Psoas muscle (tissue), 8 donors: ENCODE data around the gene C1QL4. TPM values are rescaled to one million over a fixed set of nuclear protein-coding genes. Genes with fewer than 3 reads are reported as not detected.
A peak's percentile ranks its signal among the peaks of the same experiment; 100 is the strongest.

Experiments
- ATAC-seq, 4 donors: fragments of 200-7000 bp; cut with Tn5 transposase; one replicate each; pipeline ENCODE4 v1.9.1; 2020; ENCODE audit warnings: moderate library complexity in 3 of 4, mild to moderate bottlenecking in 2 of 4
- DNase-seq, 2 donors: peaks; one replicate each; pipeline ENCODE4 v3.0.0-alpha.2; 2020
- H3K27ac ChIP-seq: fragments of 200-600 bp; one replicate; pipeline ENCODE4 v1.8.0; 2022
- H3K27me3 ChIP-seq, 3 donors: fragments of 200-600 bp in 1 of 3; one replicate each; pipeline versions ENCODE4 v1.6.1 to v1.8.0; 2013 to 2022; ENCODE audit warnings: low read length in 2 of 3, mild to moderate bottlenecking in 2 of 3, moderate library complexity in 1 of 3; ENCODE audit not compliant: insufficient read depth in 3 of 3
- H3K36me3 ChIP-seq, 2 donors: fragments of 200-600 bp in 1 of 2; one replicate each; pipeline versions ENCODE4 v1.6.1 to v1.8.0; 2013 to 2022; ENCODE audit warnings: low read depth in 1 of 2, mild to moderate bottlenecking in 1 of 2, moderate library complexity in 1 of 2; ENCODE audit not compliant: insufficient read depth in 1 of 2
- H3K4me1 ChIP-seq: fragments of 200-600 bp; one replicate; pipeline ENCODE4 v1.8.0; 2022
- H3K4me3 ChIP-seq: fragments of 200-600 bp; one replicate; pipeline ENCODE4 v1.8.0; 2022; ENCODE audit warnings: mild to moderate bottlenecking
- H3K9me3 ChIP-seq: fragments of 200-600 bp; one replicate; pipeline ENCODE4 v1.8.0; 2022
- WGBS, 3 donors: extraction: QIAGEN DNeasy Blood & Tissue Kit; methylation state at CpG; one replicate each; pipeline versions ENCODE4 v1.1.6 to v1.1.7; 2013; 5-methylcytosine and 5-hydroxymethylcytosine counted together
- intact Hi-C, 2 donors: fragments of 100-400 bp; cut with DNase I; formaldehyde crosslinking; loops; one replicate each; pipeline versions ENCODE4 v1.11.0 to v1.14.2; 2022
- polyA plus RNA-seq, 3 donors: library from polyadenylated mRNA; stranded (reverse); fragments of 200-250 nt; gene quantifications; one replicate each; pipeline ENCODE4 v1.2.3, GENCODE V29; 2013
- total RNA-seq, 4 donors: library from RNA; stranded (reverse); fragmentation: NEBNext Ultra II Directional in 2 of 4; extraction: Animal tissue kit (Norgen Biotek cat#: 25700) in 2 of 4; gene quantifications; one replicate each; pipeline versions ENCODE4 v1.2.1 to v1.2.4, GENCODE V29; 2021 to 2023
- TF ChIP-seq, protein P1 (sequence below): fragments of 200-600 bp; IDR thresholded peaks from one replicate; pipeline ENCODE4 v1.8.0; 2022; ENCODE audit warnings: antibody characterized with exemption
- donor health status: healthy with polysubstance abuse.
- donor health status: DM: no; HTN: no; CAD: no; lungs with moderate emphysema.
- donor health status: Bipolar disorder and iron deficiency.
- donor health status: healthy.
- donor health status: DM: yes; HTN: yes; CAD: no.
- donor health status: DM: no; HTN: no; CAD: no.
- donor health status: DM: no; HTN: no; CAD: no.
- donor health status: DM: yes; HTN: yes; CAD: no.

C1QL4 gene
- total and polyA plus RNA-seq, 7 donors: not detected

DNA sequence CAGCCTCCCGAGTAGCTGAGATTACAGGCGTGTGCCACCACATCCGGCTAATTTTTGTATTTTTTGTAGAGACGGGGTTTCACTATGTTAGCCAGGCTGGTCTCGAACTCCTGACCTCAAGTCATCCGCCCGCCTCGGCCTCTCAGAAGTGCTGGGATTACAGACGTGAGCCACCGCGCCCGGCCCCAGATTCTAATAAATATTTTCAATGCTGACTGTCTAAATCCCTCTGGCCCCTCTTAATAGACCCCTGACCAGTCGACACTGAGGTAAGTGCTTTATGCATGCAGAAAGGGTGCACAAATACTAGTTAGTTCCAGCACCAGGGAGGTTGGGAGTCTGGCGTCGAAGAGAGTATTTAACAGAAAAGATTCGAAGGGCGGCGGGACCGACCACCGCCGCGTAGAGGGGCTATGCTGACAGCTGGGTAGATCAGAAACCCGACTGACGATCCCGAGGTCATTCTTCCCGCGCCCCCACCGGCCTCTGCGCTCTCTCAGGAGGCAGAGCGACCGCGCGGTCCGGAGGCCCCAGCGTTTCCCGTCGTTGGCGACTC lies 29.2 kb upstream of the C1QL4 start:
- H3K27me3 ChIP-seq: no peaks in the 10 kb centered on the region
- H3K9me3 ChIP-seq: no peaks in the 10 kb centered on the region
- H3K27ac ChIP-seq: peak overlapping the region; percentile 83
- 9 to 23% (median 10%) methylated on average over 28 to 38 of the region's 38 CpGs for WGBS, 3 donors
- ATAC-seq (peak; percentile 33 to 50 (median 40)), DNase-seq (no peak)
- H3K4me3 ChIP-seq: peak overlapping the region; percentile 70
- H3K4me1 ChIP-seq: peaks cover 29% of the 10 kb centered on the region
- TF ChIP-seq, protein P1, sequence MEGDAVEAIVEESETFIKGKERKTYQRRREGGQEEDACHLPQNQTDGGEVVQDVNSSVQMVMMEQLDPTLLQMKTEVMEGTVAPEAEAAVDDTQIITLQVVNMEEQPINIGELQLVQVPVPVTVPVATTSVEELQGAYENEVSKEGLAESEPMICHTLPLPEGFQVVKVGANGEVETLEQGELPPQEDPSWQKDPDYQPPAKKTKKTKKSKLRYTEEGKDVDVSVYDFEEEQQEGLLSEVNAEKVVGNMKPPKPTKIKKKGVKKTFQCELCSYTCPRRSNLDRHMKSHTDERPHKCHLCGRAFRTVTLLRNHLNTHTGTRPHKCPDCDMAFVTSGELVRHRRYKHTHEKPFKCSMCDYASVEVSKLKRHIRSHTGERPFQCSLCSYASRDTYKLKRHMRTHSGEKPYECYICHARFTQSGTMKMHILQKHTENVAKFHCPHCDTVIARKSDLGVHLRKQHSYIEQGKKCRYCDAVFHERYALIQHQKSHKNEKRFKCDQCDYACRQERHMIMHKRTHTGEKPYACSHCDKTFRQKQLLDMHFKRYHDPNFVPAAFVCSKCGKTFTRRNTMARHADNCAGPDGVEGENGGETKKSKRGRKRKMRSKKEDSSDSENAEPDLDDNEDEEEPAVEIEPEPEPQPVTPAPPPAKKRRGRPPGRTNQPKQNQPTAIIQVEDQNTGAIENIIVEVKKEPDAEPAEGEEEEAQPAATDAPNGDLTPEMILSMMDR: no peak
- H3K36me3 ChIP-seq: no peaks in the 10 kb centered on the region
- intact Hi-C loops: no loop called here

DNA sequence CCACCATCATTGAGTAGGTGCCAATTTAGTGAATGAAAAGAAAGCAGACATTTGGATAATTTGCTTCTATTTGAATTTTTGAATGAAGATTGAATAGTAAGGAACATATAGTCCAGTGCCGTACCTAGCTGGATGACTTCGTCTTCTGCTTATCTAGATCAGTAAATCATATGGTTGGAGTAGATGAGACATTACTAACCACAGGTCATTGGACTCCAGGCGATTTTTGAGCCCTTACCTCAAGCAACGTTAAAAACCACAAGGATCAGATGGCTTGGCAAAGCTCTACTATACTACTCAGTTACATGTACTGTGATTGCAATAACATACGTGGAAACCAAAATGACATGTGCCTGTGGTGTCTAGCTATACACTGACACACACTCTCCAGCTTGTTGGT lies 28.6 kb upstream of the C1QL4 start:
- Histone ChIP-seq H3K4me1 (peaks cover 27% of the 10 kb centered on the region), H3K4me3 (no peak overlapping the region), H3K27me3 (no peaks in the 10 kb centered on the region), H3K36me3 (no peaks in the 10 kb centered on the region), H3K9me3 (no peaks in the 10 kb centered on the region), H3K27ac (no peak overlapping the region)
- WGBS, 3 donors: 62 to 78% (median 65%) methylated on average over 5 of the region's 5 CpGs
- no peak for ATAC-seq
- no peak for DNase-seq
- TF ChIP-seq, protein P1: no peak
- intact Hi-C loops: loop anchor here in 1 of 2 donors (1.0 kb wide), 1 partner anchor 201 kb away; no protein-coding TSS in a partner anchor

DNA sequence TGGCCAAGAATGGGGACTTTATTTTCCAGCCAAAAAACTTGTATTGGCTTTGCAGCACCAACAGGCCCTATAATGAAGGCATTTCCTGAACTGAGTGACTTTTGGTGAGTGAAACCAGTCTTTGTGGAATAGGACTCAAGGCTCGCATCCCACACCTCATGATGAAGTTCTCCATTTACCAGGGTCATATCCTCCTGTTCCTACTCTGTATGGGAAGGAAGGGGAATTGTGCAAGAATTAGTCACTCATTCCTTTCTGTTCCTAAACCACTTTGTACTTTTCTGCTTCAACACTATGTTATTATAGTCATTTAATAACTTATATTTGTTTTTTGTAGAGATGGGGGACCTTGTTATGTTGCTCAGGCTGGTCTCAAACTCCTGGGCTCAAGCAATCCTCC lies 28.0 kb upstream of the C1QL4 start:
- no peaks in the 10 kb centered on the region for H3K9me3 ChIP-seq
- ATAC-seq (no peak), DNase-seq (no peak)
- no peak overlapping the region for H3K27ac ChIP-seq
- H3K27me3 ChIP-seq: no peaks in the 10 kb centered on the region
- 80 to 100% (median 90%) methylated on average over 1 of the region's 1 CpG for WGBS, 3 donors
- H3K4me1 ChIP-seq: peaks cover 21% of the 10 kb centered on the region
- TF ChIP-seq, protein P1: no peak
- intact Hi-C loops: loop anchor here in 1 of 2 donors (1.0 kb wide), 1 partner anchor 201 kb away; no protein-coding TSS in a partner anchor
- no peak overlapping the region for H3K4me3 ChIP-seq
- H3K36me3 ChIP-seq: no peaks in the 10 kb centered on the region

DNA sequence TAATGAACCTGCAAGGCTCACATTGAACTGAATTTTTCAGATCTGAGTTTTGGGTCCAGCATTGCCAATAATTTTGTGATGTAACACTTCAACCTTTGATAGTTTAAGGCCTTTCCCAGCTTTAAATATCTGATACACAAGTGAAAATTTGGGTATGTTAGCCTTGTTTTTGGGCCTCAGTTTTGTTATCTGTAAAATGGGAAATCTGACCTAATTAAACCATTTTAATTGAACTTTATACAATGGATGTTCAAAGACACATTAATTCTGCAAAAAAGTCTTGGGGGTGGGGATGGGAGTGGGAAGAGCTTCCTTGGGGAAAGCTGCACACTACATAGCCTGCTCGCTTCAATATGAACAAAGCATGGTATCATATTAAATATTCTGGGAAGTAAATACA lies 25.1 kb upstream of the C1QL4 start:
- ATAC-seq (no peak), DNase-seq (no peak)
- H3K4me3 ChIP-seq: no peak overlapping the region
- no peaks in the 10 kb centered on the region for H3K27me3 ChIP-seq
- peaks cover 7% of the 10 kb centered on the region for H3K4me1 ChIP-seq
- TF ChIP-seq, protein P1: no peak
- no peaks in the 10 kb centered on the region for H3K9me3 ChIP-seq
- 99 to 100% (median 100%) methylated on average over 1 of the region's 1 CpG for WGBS, 3 donors
- no peaks in the 10 kb centered on the region for H3K36me3 ChIP-seq
- no peak overlapping the region for H3K27ac ChIP-seq
- intact Hi-C loops: no loop called here

DNA sequence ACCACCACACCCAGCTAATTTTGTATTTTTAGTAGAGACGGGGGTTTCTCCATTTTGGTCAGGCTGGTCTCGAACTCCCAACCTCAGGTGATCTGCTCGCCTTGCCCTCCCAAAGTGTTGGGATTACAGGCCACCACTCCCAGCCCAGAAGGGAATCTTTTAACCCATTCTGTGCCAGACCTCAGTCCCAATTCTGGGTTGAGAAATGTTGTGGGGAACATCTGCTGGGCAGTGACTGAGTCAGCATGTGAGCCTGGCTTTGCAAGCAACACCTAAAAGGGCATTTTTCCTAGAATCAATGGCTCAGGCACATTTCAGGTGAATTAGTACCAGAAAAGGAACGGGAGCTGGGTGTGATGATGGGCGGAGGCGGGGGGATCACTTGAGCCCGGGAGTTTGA lies 22.7 kb upstream of the C1QL4 start:
- WGBS, 3 donors: 78 to 79% (median 78%) methylated on average over 7 of the region's 7 CpGs
- TF ChIP-seq, protein P1: no peak
- H3K36me3 ChIP-seq: no peaks in the 10 kb centered on the region
- H3K4me1 ChIP-seq: peaks cover 4% of the 10 kb centered on the region
- no peak overlapping the region for H3K27ac ChIP-seq
- no peaks in the 10 kb centered on the region for H3K9me3 ChIP-seq
- H3K4me3 ChIP-seq: no peak overlapping the region
- ATAC-seq (no peak), DNase-seq (no peak)
- intact Hi-C loops: loop anchor here (2.0 to 5.0 kb wide), 2 partner anchors 155 to 223 kb away; no protein-coding TSS in a partner anchor
- no peaks in the 10 kb centered on the region for H3K27me3 ChIP-seq
